ENCODE data around the gene GSTA4.

GSTA4 gene

GRCh38 chr6:52995089-52995912 is at the start of gene GSTA4:
GSTA4 (minus strand) TSS chr6:52995284; CDS start chr6:52994243, 1,041 bp downstream.
- peak within 1 kb of the TSS; percentile 85 for H3K27ac ChIP-seq
- DNase-seq (ENCODE audit: low read depth, low spot score) = peak; percentile 81

GRCh38 chr6:53044572-53044971 is 49.5 kb upstream of the GSTA4 start:
- no peak overlapping the region for H3K27ac ChIP-seq
- no peak for DNase-seq (ENCODE audit: low read depth, low spot score)

- no peak for DNase-seq (ENCODE audit: low read depth, low spot score)
- no peak overlapping the region for H3K27ac ChIP-seq
Measured at GRCh38 chr6:53044071-53044470, 49.0 kb upstream of the GSTA4 start.

GRCh38 chr6:53043581-53043980 is 48.5 kb upstream of the GSTA4 start:
- DNase-seq (ENCODE audit: low read depth, low spot score) = no peak
- H3K27ac ChIP-seq = no peak overlapping the region

- DNase-seq (ENCODE audit: low read depth, low spot score) = peak; percentile 31
- peak overlapping the region; percentile 18 for H3K27ac ChIP-seq
Measured at GRCh38 chr6:53042112-53042511, 47.0 kb upstream of the GSTA4 start.

- DNase-seq (ENCODE audit: low read depth, low spot score) = no peak
- H3K27ac ChIP-seq = no peak overlapping the region
Measured at GRCh38 chr6:53041356-53041755, 46.3 kb upstream of the GSTA4 start.

GRCh38 chr6:53038596-53038995 is 43.5 kb upstream of the GSTA4 start:
- DNase-seq (ENCODE audit: low read depth, low spot score) = no peak
- H3K27ac ChIP-seq = no peak overlapping the region

- DNase-seq (ENCODE audit: low read depth, low spot score) = no peak
- H3K27ac ChIP-seq = no peak overlapping the region
Measured at GRCh38 chr6:53038141-53038540, 43.1 kb upstream of the GSTA4 start.

GRCh38 chr6:53035549-53036213 is 40.6 kb upstream of the GSTA4 start:
- DNase-seq (ENCODE audit: low read depth, low spot score) = no peak
- no peak overlapping the region for H3K27ac ChIP-seq

- H3K27ac ChIP-seq = no peak overlapping the region
- DNase-seq (ENCODE audit: low read depth, low spot score) = no peak
Measured at GRCh38 chr6:53033764-53034163, 38.7 kb upstream of the GSTA4 start.

- DNase-seq (ENCODE audit: low read depth, low spot score) = no peak
- H3K27ac ChIP-seq = no peak overlapping the region
Measured at GRCh38 chr6:53032849-53033248, 37.8 kb upstream of the GSTA4 start.

- H3K27ac ChIP-seq = no peak overlapping the region
- DNase-seq (ENCODE audit: low read depth, low spot score) = no peak
Measured at GRCh38 chr6:53031281-53031680, 36.2 kb upstream of the GSTA4 start.

GRCh38 chr6:53029761-53030160 is 34.7 kb upstream of the GSTA4 start:
- DNase-seq (ENCODE audit: low read depth, low spot score) = no peak

GRCh38 chr6:53029257-53029656 is 34.2 kb upstream of the GSTA4 start:
- DNase-seq (ENCODE audit: low read depth, low spot score) = no peak
- no peak overlapping the region for H3K27ac ChIP-seq

More at GRCh38 chr6:53029761-53030160, 34.7 kb upstream of the GSTA4 start:
- H3K27ac ChIP-seq = no peak overlapping the region

- DNase-seq (ENCODE audit: low read depth, low spot score) = no peak
- H3K27ac ChIP-seq = no peak overlapping the region
Measured at GRCh38 chr6:53028467-53028866, 33.4 kb upstream of the GSTA4 start.

- no peak for DNase-seq (ENCODE audit: low read depth, low spot score)
Measured at GRCh38 chr6:53027131-53027718, 32.1 kb upstream of the GSTA4 start.

GRCh38 chr6:53026526-53026925 is 31.4 kb upstream of the GSTA4 start:
- no peak overlapping the region for H3K27ac ChIP-seq
- no peak for DNase-seq (ENCODE audit: low read depth, low spot score)

More at GRCh38 chr6:53027131-53027718, 32.1 kb upstream of the GSTA4 start:
- H3K27ac ChIP-seq = no peak overlapping the region

GRCh38 chr6:53023323-53023722 is 28.2 kb upstream of the GSTA4 start:
- DNase-seq (ENCODE audit: low read depth, low spot score) = no peak
- no peak overlapping the region for H3K27ac ChIP-seq

- no peak overlapping the region for H3K27ac ChIP-seq
- no peak for DNase-seq (ENCODE audit: low read depth, low spot score)
Measured at GRCh38 chr6:53020005-53020744, 25.1 kb upstream of the GSTA4 start.

- no peak overlapping the region for H3K27ac ChIP-seq
- no peak for DNase-seq (ENCODE audit: low read depth, low spot score)
Measured at GRCh38 chr6:53018446-53018845, 23.4 kb upstream of the GSTA4 start.

GRCh38 chr6:53015486-53015885 is 20.4 kb upstream of the GSTA4 start:
- H3K27ac ChIP-seq = no peak overlapping the region
- no peak for DNase-seq (ENCODE audit: low read depth, low spot score)

All from epithelial cell of prostate (primary cell).